ENCODE data around the gene GAP43.

The GAP43 gene

GRCh38 chr3:115623044-115623868 lies at the start of gene GAP43:
Gene GAP43 (plus strand): TSS chr3:115623510. CDS start chr3:115623690, 180 bp downstream.
- no peak for TF ChIP-seq JUND (IDR thresholded peaks at IDR 0.05; ENCODE audit: low read depth)
- in situ Hi-C loops (cut with HindIII; ENCODE audit: low pct_unique_long_range_greater_than_20kb, low sequenced_read_pairs), result no loop called here
- DNase-seq (ENCODE audit: low read depth in 1 of 2, low spot score in 1 of 2), result peak in 1 of 2 experiments; percentile 28

GRCh38 chr3:115576325-115576875 lies 46.9 kb upstream of the GAP43 start:
- DNase-seq (ENCODE audit: low read depth in 1 of 2, low spot score in 1 of 2), result no peak
- TF ChIP-seq JUND (IDR thresholded peaks at IDR 0.05; ENCODE audit: low read depth), result no peak
- in situ Hi-C loops (cut with HindIII; ENCODE audit: low pct_unique_long_range_greater_than_20kb, low sequenced_read_pairs), result no loop called here

- TF ChIP-seq JUND (IDR thresholded peaks at IDR 0.05; ENCODE audit: low read depth), result no peak
- in situ Hi-C loops (cut with HindIII; ENCODE audit: low pct_unique_long_range_greater_than_20kb, low sequenced_read_pairs), result no loop called here
- no peak for DNase-seq (ENCODE audit: low read depth in 1 of 2, low spot score in 1 of 2)
Observed at GRCh38 chr3:115577000-115577399, 46.3 kb upstream of the GAP43 start.

GRCh38 chr3:115578331-115578730 lies 45.0 kb upstream of the GAP43 start:
- TF ChIP-seq JUND (IDR thresholded peaks at IDR 0.05; ENCODE audit: low read depth), result no peak
- in situ Hi-C loops (cut with HindIII; ENCODE audit: low pct_unique_long_range_greater_than_20kb, low sequenced_read_pairs), result no loop called here
- DNase-seq (ENCODE audit: low read depth in 1 of 2, low spot score in 1 of 2), result no peak

- TF ChIP-seq JUND (IDR thresholded peaks at IDR 0.05; ENCODE audit: low read depth), result no peak
- in situ Hi-C loops (cut with HindIII; ENCODE audit: low pct_unique_long_range_greater_than_20kb, low sequenced_read_pairs), result no loop called here
- no peak for DNase-seq (ENCODE audit: low read depth in 1 of 2, low spot score in 1 of 2)
Observed at GRCh38 chr3:115580566-115580965, 42.7 kb upstream of the GAP43 start.

- DNase-seq (ENCODE audit: low read depth in 1 of 2, low spot score in 1 of 2), result no peak
- TF ChIP-seq JUND (IDR thresholded peaks at IDR 0.05; ENCODE audit: low read depth), result no peak
- in situ Hi-C loops (cut with HindIII; ENCODE audit: low pct_unique_long_range_greater_than_20kb, low sequenced_read_pairs), result no loop called here
Observed at GRCh38 chr3:115581362-115582135, 41.8 kb upstream of the GAP43 start.

- in situ Hi-C loops (cut with HindIII; ENCODE audit: low pct_unique_long_range_greater_than_20kb, low sequenced_read_pairs), result no loop called here
- no peak for DNase-seq (ENCODE audit: low read depth in 1 of 2, low spot score in 1 of 2)
Observed at GRCh38 chr3:115588201-115589115, 34.9 kb upstream of the GAP43 start.

GRCh38 chr3:115590873-115591272 lies 32.4 kb upstream of the GAP43 start:
- in situ Hi-C loops (cut with HindIII; ENCODE audit: low pct_unique_long_range_greater_than_20kb, low sequenced_read_pairs), result no loop called here
- no peak for DNase-seq (ENCODE audit: low read depth in 1 of 2, low spot score in 1 of 2)
- TF ChIP-seq JUND (IDR thresholded peaks at IDR 0.05; ENCODE audit: low read depth), result no peak

More at GRCh38 chr3:115588201-115589115, 34.9 kb upstream of the GAP43 start:
- no peak for TF ChIP-seq JUND (IDR thresholded peaks at IDR 0.05; ENCODE audit: low read depth)

GRCh38 chr3:115595611-115596275 lies 27.6 kb upstream of the GAP43 start:
- no peak for TF ChIP-seq JUND (IDR thresholded peaks at IDR 0.05; ENCODE audit: low read depth)
- in situ Hi-C loops (cut with HindIII; ENCODE audit: low pct_unique_long_range_greater_than_20kb, low sequenced_read_pairs), result no loop called here
- no peak for DNase-seq (ENCODE audit: low read depth in 1 of 2, low spot score in 1 of 2)

- TF ChIP-seq JUND (IDR thresholded peaks at IDR 0.05; ENCODE audit: low read depth), result no peak
- DNase-seq (ENCODE audit: low read depth in 1 of 2, low spot score in 1 of 2), result no peak
- in situ Hi-C loops (cut with HindIII; ENCODE audit: low pct_unique_long_range_greater_than_20kb, low sequenced_read_pairs), result no loop called here
Observed at GRCh38 chr3:115598216-115598615, 25.1 kb upstream of the GAP43 start.

- DNase-seq (ENCODE audit: low read depth in 1 of 2, low spot score in 1 of 2), result no peak
- in situ Hi-C loops (cut with HindIII; ENCODE audit: low pct_unique_long_range_greater_than_20kb, low sequenced_read_pairs), result no loop called here
- no peak for TF ChIP-seq JUND (IDR thresholded peaks at IDR 0.05; ENCODE audit: low read depth)
Observed at GRCh38 chr3:115602194-115602593, 21.1 kb upstream of the GAP43 start.
